ENCODE measurements around the gene AGAP1.

GRCh38 chr2:235515821-235516220 lies 22.0 kb downstream of the AGAP1 start:
- no peak for TF ChIP-seq POLR2A (IDR thresholded peaks at IDR 0.05)
- no peak for TF ChIP-seq POLR2AphosphoS5 (IDR thresholded peaks at IDR 0.05)
- no peak for TF ChIP-seq CTCF (IDR thresholded peaks at IDR 0.05)
